Tibial nerve (tissue), 4 donors: ENCODE data around the gene ZFYVE19.

Source experiments
- CTCF ChIP-seq, 5 experiments: fragments of 200-600 bp in 3 of 5; fragments of 450-650 bp in 2 of 5; sonication (generic) in 3 of 5; IDR thresholded peaks; one replicate each; pipeline ENCODE4 v1.5.1; 2016 to 2019; ENCODE audit warnings: antibody characterized with exemption in 5 of 5, mild to moderate bottlenecking in 3 of 5, moderate library complexity in 2 of 5
- EP300 ChIP-seq, 2 donors: sonication (generic); formaldehyde crosslinking; IDR thresholded peaks; one replicate each; pipeline ENCODE4 v1.6.1; 2017; ENCODE audit warnings: antibody characterized with exemption in 2 of 2, mild to moderate bottlenecking in 1 of 2
- POLR2A ChIP-seq, 2 donors: fragments of 450-650 bp; IDR thresholded peaks; one replicate each; pipeline ENCODE4 v1.6.1; 2017; ENCODE audit warnings: antibody characterized with exemption in 2 of 2, mild to moderate bottlenecking in 2 of 2, moderate library complexity in 2 of 2

- TF ChIP-seq CTCF (IDR thresholded peaks at IDR 0.05), result no peak
- no peak for TF ChIP-seq POLR2A (IDR thresholded peaks at IDR 0.05)
- no peak for TF ChIP-seq EP300 (IDR thresholded peaks at IDR 0.05)
Measured at GRCh38 chr15:40855706-40856234, 48.9 kb downstream of the ZFYVE19 start.
